GM18951 (cell line): ENCODE measurements around the gene AFMID.

Experiments
- POLR2A ChIP-seq: IDR thresholded peaks from 4 replicates; pipeline ENCODE4 v1.6.1; 2011; ENCODE audit warnings: mild to moderate bottlenecking; ENCODE audit not compliant: insufficient read length, insufficient read depth; ENCODE audit errors: extremely low read depth
- in situ Hi-C: fragments of 300-500 bp; cut with MboI; formaldehyde crosslinking; loops from one replicate; pipeline ENCODE4 v1.12.0; 2022; ENCODE audit warnings: low sequenced_read_pairs, mixed read lengths, inconsistent platforms; ENCODE audit not compliant: unreplicated experiment

The AFMID gene

DNA sequence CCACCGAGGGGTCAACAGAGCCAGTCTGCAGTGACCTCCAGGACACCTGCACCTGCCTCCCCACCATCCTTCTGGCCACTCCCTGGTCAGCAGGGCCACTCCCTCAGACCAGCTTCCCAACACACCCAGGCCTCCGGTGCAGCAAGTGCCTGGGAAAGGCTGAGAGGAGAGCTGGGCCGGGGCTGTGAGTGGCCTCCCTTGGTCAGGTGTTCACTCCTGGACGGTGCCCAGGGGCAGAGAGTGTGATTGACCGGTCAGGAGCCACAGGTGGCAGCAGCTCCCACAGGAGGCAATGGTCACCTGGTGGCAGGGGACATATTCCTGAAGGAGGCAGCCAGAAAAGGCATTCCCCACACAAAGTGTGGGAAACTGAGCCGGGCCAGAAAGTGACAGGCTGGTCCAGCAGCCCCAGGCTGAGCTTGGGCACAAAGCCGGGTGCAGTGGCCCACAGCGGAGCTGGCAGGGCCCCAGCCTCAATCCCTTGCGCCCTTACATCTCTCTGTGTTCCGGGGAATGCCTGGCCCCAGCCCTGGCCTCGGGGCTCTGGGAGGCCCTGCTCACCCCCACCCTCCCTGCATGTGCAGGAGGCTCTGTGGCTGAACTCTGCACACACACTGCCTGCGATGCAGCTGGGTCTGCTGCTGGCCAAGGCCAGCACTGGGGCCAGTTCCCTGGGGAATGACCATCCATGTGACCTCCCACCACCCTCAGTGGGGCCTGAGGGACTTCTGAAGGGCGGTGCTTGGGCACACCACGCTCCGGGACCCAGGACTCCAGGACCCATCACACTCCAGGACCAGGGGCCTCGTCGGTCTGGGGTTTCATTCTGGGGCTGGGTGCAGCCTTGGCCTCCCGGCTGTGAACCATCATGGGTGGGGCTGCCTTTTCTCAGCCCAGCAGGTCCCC is 42.2 kb upstream of the AFMID start:
- TF ChIP-seq POLR2A, result peak; percentile 4
- in situ Hi-C loops, result no loop called here

DNA sequence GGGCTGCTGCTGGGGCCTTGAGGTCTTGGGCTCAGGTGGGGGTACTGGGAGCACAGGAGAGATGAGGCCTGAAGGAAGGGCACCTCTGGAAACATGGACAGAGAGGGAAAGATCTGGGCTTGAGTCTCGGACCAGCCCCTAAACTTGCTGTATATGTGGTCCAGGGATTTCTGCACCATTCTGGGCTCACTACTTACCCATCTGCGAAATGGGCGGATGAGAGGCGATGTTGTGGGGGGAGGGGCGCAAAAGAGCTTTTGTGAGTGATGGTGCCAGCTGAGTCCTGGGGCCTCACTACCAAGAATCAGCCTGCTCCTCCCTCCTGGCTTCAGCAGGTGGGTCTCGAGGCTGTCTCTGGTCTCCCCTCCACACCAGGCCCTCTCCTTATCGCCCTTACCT is 40.7 kb upstream of the AFMID start:
- in situ Hi-C loops, result no loop called here
- TF ChIP-seq POLR2A, result no peak

DNA sequence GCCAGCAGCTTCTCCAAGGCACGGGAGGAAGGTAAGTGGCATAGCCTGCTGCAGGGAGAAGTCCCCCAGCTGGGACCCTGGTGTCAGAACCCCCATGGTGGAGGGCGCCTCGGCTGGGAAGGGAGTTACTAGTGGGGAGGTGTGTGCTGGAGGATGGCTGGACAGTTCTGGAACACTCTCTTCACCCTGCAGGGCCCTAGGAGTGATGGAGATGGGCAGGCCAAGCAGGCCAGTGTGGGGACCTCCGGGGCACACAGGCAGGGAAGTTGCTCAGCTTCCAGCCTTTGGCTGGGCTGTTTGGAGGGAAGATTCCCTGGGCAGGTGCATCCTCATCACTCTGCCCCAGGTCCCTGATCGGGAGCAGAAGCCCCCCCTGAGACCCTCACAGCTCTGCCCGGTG is 40.3 kb upstream of the AFMID start:
- in situ Hi-C loops, result no loop called here
- no peak for TF ChIP-seq POLR2A

DNA sequence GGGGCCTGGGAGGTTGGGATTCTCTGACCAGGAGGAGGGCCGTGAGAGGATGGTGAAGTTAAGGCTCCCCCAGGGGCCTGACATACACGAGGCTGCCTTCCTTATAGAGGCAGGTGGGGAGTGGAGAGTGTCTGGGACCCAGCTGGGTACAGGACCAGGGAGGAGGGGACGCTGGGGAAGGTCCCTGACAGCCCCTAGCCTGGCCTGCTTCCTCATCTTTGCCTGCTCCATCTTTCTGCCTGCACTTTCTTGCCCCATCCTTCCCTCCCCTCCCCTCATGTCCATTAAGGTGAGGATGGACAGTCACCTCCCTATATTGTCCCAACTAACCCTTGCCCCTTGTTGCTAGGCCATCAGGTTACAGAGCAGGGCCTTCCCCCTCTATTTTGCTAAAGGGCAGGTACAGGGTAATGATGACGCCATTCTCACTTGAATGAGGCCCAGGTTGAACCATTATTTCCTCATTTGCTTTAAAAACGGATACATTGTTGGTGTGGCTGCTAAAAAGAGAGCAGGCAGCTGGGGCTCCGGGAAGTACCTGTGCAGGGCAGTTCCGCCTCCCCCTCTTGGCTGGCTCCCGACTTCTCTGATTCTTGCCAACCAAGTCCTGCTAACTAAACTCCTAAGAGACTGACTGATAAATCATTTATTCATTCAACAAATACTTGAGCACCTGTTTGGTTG is 39.7 kb upstream of the AFMID start:
- TF ChIP-seq POLR2A, result peak; percentile 9
- in situ Hi-C loops, result no loop called here

DNA sequence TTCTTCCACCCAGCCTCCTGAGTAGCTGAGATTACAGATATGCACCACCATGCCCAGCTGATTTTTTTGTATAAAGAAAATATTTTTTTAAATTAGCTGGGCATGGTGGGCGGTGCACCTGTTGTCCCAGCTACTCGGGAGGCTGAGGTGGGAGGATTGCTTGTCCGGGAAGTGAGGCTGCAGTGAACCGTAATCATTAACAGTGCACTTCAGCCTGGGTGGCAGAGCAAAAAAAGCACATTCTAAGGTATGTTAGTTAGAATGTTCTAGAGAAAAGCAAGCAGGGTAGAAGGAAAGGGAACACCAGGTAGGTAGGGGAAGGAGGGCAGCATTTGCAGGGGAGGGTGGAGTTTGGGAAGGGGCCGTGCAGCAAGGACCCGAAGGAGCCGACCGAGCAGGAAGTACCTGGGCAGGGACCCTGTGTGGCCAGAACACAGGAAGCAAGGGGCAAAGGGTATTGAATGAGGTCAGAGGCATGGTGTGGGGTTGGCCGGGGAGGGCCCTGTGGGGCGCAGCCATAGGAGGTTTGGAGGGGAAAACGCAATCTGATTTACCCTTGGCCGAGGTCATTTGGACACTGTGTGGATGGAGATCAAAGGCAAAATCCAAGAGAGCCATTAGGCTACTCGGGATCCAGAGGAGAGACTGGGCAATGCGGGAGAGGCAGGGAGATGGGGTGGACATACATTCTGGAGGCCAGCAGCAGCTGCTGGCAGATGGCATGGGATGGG is 38.7 kb upstream of the AFMID start:
- in situ Hi-C loops, result no loop called here
- no peak for TF ChIP-seq POLR2A

DNA sequence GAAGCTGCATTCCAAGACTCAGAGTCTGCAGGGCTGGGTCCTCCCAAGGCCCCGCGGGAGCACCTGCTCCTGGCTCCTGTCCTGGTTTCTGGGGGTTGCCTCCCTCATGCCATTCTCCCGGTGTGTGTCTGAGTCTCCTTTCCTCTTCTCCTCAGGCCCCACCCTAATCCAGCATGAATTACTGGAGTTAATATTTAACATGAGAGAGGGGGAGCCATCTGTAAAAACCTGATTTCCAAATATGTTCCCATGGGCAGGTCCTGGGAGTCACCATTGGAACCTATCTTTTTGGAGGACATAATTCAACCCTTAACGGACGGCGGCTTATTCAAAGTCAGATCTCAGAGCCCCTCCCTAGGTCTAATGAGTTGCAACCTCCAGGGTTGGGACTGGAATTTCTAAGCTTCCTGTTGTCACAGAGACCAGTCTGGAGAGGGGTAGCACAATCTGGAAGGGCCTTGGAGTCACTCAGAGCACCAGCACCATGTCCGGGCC is 35.6 kb upstream of the AFMID start:
- no peak for TF ChIP-seq POLR2A
- in situ Hi-C loops, result no loop called here

DNA sequence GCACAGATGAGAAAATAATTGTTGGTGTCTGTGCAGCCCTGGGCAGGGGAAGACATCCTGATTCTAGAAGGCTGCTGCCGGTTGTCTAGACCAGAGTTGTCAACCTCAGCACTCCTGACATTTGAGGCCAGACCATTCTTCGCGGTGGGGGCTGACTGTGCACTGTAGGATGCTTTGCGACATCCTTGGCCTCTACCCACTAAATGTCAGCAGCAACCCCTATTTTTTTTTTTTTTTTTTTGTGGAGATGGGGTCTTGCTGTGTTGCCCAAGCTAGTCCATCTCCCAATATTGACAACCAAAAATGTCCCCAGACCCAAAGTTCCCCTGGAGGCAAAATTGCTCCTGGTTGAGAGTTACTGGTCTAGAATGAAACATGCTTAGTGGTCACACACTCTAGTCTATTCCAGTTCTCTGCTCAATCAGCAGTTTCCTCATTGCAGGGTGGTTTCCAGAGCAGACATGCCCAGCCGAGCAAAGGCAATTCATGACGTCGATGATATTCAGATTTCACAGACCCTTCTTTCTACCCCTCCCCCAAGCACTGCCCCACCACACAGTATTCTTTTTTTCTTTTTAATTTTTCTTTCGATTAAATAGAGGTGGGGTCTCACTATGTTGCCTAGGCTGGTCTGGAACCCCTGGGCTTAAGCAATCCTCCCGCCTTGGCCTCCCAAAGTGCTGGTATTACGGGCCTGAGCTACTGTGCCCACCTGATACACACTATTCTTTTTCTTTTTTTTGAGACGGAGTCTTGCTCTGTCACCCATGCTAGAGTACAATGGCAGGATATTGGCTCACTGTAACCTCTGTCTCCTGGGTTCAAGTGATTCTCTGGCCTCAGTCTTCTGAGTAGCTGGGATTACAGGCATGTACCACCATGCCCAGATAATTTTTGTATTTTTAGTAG is 32.0 kb upstream of the AFMID start:
- TF ChIP-seq POLR2A, result peak; percentile 48
- in situ Hi-C loops, result no loop called here

DNA sequence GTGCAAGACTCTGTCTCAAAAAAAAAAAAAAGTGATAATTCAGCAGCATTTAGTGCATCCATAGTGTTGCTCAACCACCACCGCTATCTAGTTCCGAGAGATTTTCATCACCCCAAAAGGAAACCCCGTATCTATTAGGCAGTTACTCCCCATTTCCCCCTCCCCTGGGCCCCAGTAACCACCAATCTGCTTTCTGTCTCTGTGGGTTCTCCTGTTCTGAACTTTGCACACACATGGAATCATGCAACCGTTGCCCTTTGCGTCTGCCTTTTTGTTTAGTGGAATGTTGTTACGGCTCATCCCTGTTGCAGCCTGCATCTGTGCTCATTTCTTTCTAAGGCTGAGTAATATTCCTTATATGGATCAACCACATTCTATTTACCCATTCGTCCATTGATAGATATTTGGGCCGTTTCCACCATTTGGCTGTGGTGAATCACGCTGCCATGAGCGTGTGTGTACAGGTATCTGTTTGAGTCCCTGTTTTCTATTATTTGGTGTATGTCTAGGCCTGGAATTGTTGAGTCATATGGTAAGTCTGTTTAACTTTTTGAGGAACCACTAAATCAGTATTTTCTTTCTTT is 27.5 kb upstream of the AFMID start:
- in situ Hi-C loops, result no loop called here
- no peak for TF ChIP-seq POLR2A

DNA sequence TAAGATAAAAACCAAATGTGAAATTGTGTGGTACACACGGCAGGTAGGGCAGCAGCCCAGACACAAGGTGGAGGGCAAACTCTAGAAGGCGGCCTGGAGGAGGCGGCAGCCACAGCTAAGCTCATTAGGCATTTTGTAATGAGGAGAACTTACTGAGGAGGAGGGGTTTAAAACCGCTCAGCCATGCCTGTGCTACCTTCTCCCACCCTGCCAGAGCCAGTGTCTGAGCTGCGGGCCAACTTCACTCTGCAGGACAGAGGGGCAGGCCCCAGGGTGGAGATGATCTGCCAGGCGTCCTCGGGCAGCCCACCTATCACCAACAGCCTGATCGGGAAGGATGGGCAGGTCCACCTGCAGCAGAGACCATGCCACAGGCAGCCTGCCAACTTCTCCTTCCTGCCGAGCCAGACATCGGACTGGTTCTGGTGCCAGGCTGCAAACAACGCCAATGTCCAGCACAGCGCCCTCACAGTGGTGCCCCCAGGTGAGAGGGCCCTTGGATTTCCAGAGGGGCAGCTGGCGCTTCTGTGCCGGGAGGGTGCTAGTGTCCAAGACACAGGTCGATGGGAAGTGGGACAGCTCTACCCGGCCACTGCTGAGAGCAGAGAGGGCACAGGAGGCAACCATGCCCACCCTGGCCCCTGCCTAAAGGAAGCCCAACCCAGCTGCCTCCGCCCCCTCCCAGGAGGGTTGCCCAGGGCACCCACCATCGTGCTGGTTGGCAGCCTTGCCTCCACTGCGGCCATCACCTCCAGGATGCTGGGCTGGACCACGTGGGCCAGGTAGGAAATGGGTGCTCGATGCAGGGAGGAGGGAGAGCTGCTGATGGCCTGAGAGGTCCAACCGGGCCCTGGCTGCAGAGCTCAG is 23.0 kb upstream of the AFMID start:
- in situ Hi-C loops, result no loop called here
- TF ChIP-seq POLR2A, result no peak

DNA sequence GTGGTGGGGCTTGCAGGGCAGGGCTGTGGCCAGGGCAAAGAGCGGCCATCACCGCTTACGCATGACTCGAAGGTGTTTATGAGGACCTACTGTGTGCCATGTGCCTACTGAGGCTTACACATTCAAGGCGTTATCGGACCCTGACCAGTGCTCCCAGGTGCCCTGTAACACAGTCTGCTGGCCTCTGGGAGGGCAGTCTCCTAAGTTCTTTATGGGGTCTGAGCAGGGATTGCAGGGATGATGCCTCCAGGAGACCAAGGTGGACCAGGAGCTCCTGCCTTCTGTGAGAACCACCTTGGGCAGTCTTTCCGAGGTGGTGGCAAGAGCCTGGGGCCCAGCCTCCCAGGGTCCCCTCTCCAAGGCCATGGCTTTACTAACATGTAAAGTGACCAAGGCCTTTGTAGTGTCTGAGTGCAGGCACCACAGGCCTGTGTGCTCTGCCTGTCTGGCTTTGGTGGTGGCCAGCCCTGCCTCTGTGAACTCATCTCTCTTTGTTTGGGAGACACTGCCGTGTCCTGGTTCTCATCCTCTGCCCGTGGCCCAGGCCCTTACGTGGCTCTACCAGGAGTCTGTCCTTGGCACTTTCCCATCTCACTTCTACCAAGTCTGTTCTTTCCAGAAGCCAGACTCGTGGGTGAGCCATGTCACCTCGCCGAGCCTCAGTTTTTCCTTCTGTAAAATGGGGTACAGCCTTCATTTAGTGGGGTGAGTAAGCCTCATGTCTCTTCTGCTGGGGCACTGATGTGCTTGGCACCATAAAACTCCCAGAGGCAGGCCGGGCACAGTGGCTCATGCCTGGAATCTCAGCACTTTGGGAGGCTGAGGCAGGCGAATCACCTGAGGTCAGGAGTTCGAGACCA is 22.2 kb upstream of the AFMID start:
- TF ChIP-seq POLR2A, result no peak
- in situ Hi-C loops, result no loop called here
